ENCODE data around the gene OSGIN1. TPM values are rescaled to one million over a fixed set of nuclear protein-coding genes. Genes with fewer than 3 reads are reported as not detected.

Gene OSGIN1
- total RNA-seq, 6 experiments from 2014 or later, result 40.1 to 170 (median 53.9) TPM

- ATAC-seq (no peak), DNase-seq (peak in 1 of 3 donors; percentile 53)
- no peak overlapping the region for H3K4me3 ChIP-seq
- TF ChIP-seq CTCF (IDR thresholded peaks at IDR 0.05) (no peak), POLR2A (IDR thresholded peaks at IDR 0.05) (no peak)
- intact Hi-C loops (cut with DNase I), result loop anchor here in 1 of 2 donors (10.0 kb wide), 1 partner anchor 96 kb away; no protein-coding TSS in a partner anchor
- 29% methylated on average over 15 of the region's 45 CpGs for WGBS (ENCODE audit: insufficient coverage, low coverage, low lambda C conversion rate, missing lambda C conversion rate)
- peaks cover 0 to 4% (median 0%) of the 10 kb centered on the region in 4 donors for H3K4me1 ChIP-seq
- H3K9me3 ChIP-seq, result no peaks in the 10 kb centered on the region
- peaks cover 0 to 22% (median 11%) of the 10 kb centered on the region in 4 donors for H3K36me3 ChIP-seq
- H3K27ac ChIP-seq, result no peak overlapping the region
- no peaks in the 10 kb centered on the region for H3K27me3 ChIP-seq
Observed at GRCh38 chr16:83968891-83969649, 16.0 kb downstream of the OSGIN1 start.

GRCh38 chr16:83969771-83970429, 16.9 kb downstream of the OSGIN1 start:
- no peak overlapping the region for H3K4me3 ChIP-seq
- WGBS (ENCODE audit: insufficient coverage, low coverage, low lambda C conversion rate, missing lambda C conversion rate), result 50% methylated on average over 4 of the region's 18 CpGs
- peaks cover 0 to 15% (median 7%) of the 10 kb centered on the region in 4 donors for H3K36me3 ChIP-seq
- TF ChIP-seq POLR2A (IDR thresholded peaks at IDR 0.05) (no peak), CTCF (IDR thresholded peaks at IDR 0.05) (no peak)
- H3K27me3 ChIP-seq, result no peaks in the 10 kb centered on the region
- ATAC-seq, result peak in 2 of 4 donors; percentile 1 to 6
- intact Hi-C loops (cut with DNase I), result loop anchor here in 1 of 2 donors (10.0 kb wide), 1 partner anchor 95 kb away; no protein-coding TSS in a partner anchor
- H3K4me1 ChIP-seq, result peaks cover 0 to 4% (median 0%) of the 10 kb centered on the region in 4 donors
- DNase-seq, result peak in 1 of 3 donors; percentile 56
- no peaks in the 10 kb centered on the region for H3K9me3 ChIP-seq
- no peak overlapping the region for H3K27ac ChIP-seq

GRCh38 chr16:83970430-83970815, 17.4 kb downstream of the OSGIN1 start:
- no peak for TF ChIP-seq CTCF (IDR thresholded peaks at IDR 0.05)
- TF ChIP-seq POLR2A (IDR thresholded peaks at IDR 0.05), result no peak
- Histone ChIP-seq H3K4me1 (peaks cover 0 to 4% (median 0%) of the 10 kb centered on the region in 4 donors), H3K36me3 (peaks cover 0 to 10% (median 4%) of the 10 kb centered on the region in 4 donors), H3K4me3 (no peak overlapping the region), H3K9me3 (no peaks in the 10 kb centered on the region), H3K27ac (no peak overlapping the region), H3K27me3 (no peaks in the 10 kb centered on the region)
- DNase-seq, result peak in 1 of 3 donors; percentile 39
- ATAC-seq, result no peak
- WGBS (ENCODE audit: insufficient coverage, low coverage, low lambda C conversion rate, missing lambda C conversion rate), result 43% methylated on average over 4 of the region's 6 CpGs
- intact Hi-C loops (cut with DNase I), result no loop called here

- H3K27ac ChIP-seq, result peak overlapping the region in 1 of 3 donors; percentile 33
- intact Hi-C loops (cut with DNase I), result no loop called here
- TF ChIP-seq POLR2A (IDR thresholded peaks at IDR 0.05) (no peak), CTCF (IDR thresholded peaks at IDR 0.05) (no peak)
- peaks cover 0 to under 1% (median 0%) of the 10 kb centered on the region in 4 donors for H3K36me3 ChIP-seq
- DNase-seq (peak in 2 of 3 donors; percentile 68 to 77), ATAC-seq (peak; percentile 56 to 73 (median 72))
- WGBS (ENCODE audit: insufficient coverage, low coverage, low lambda C conversion rate, missing lambda C conversion rate), result 20% methylated on average over 10 of the region's 27 CpGs
- H3K4me3 ChIP-seq, result no peak overlapping the region
- no peaks in the 10 kb centered on the region for H3K9me3 ChIP-seq
- peaks cover 0 to 4% (median 0%) of the 10 kb centered on the region in 4 donors for H3K4me1 ChIP-seq
- no peaks in the 10 kb centered on the region for H3K27me3 ChIP-seq
Observed at GRCh38 chr16:83971165-83972130, 18.4 kb downstream of the OSGIN1 start.

Data from right lobe of liver (tissue), 6 donors.